HG03064 (cell line): ENCODE results near the gene TSPOAP1.

Experiments
- ATAC-seq: cut with Tn5 transposase; IDR thresholded peaks from one replicate; pipeline ENCODE4 v1.9.1; 2021; ENCODE audit warnings: low read depth; ENCODE audit not compliant: unreplicated experiment

TSPOAP1 gene

GRCh38 chr17:58307468-58308172 lies 21.0 kb downstream of the TSPOAP1 start:
- ATAC-seq: no peak

GRCh38 chr17:58306131-58306951 lies 22.3 kb downstream of the TSPOAP1 start:
- no peak for ATAC-seq

GRCh38 chr17:58305626-58306025 lies 23.0 kb downstream of the TSPOAP1 start:
- no peak for ATAC-seq

GRCh38 chr17:58304750-58305486 lies 23.7 kb downstream of the TSPOAP1 start:
- ATAC-seq: no peak

- ATAC-seq: no peak
Measured at GRCh38 chr17:58303971-58304749, 24.4 kb downstream of the TSPOAP1 start.

- no peak for ATAC-seq
Measured at GRCh38 chr17:58302919-58303585, 25.5 kb downstream of the TSPOAP1 start.

GRCh38 chr17:58302171-58302918 lies 26.2 kb downstream of the TSPOAP1 start:
- no peak for ATAC-seq

GRCh38 chr17:58301504-58302150 lies 27.0 kb downstream of the TSPOAP1 start:
- no peak for ATAC-seq

- no peak for ATAC-seq
Measured at GRCh38 chr17:58300336-58300735, 28.3 kb downstream of the TSPOAP1 start.

GRCh38 chr17:58294034-58294433 lies 34.6 kb downstream of the TSPOAP1 start:
- no peak for ATAC-seq

- ATAC-seq: no peak
Measured at GRCh38 chr17:58291246-58291645, 37.3 kb downstream of the TSPOAP1 start.

GRCh38 chr17:58289869-58290268 lies 38.7 kb downstream of the TSPOAP1 start:
- no peak for ATAC-seq

GRCh38 chr17:58285422-58285810 lies 43.2 kb downstream of the TSPOAP1 start:
- no peak for ATAC-seq

GRCh38 chr17:58284613-58285421 lies 43.8 kb downstream of the TSPOAP1 start:
- ATAC-seq: no peak

- ATAC-seq: no peak
Measured at GRCh38 chr17:58283674-58284612, 44.7 kb downstream of the TSPOAP1 start.

GRCh38 chr17:58282442-58282841 lies 46.2 kb downstream of the TSPOAP1 start:
- no peak for ATAC-seq

GRCh38 chr17:58281511-58282011 lies 47.0 kb downstream of the TSPOAP1 start:
- ATAC-seq: no peak
